DND-41 (cell line): ENCODE data around the gene DSCAM.

Experiments
- ATAC-seq: fragments of 200-7000 bp; cut with Tn5 transposase; 3 replicates; pipeline ENCODE4 v1.9.1; 2021; ENCODE audit warnings: low read depth; ENCODE audit not compliant: insufficient read depth
- DNase-seq: peaks from one replicate; pipeline ENCODE4 v3.0.0-alpha.2; 2020
- H2AFZ ChIP-seq: 2 replicates; pipeline ENCODE4 v1.6.0; 2012; ENCODE audit warnings: low read depth, low read length
- H3K27ac ChIP-seq: 2 replicates; pipeline ENCODE4 v1.5.1; 2012; ENCODE audit warnings: low read length, inconsistent platforms
- H3K27me3 ChIP-seq: fragments of 200-600 bp; sonication (generic); 2 replicates; pipeline ENCODE4 v1.6.0; 2012; ENCODE audit warnings: low read length, mild to moderate bottlenecking, inconsistent platforms; ENCODE audit not compliant: insufficient read depth, poor library complexity
- H3K36me3 ChIP-seq: 2 replicates; pipeline ENCODE4 v1.5.1; 2012; ENCODE audit warnings: low read length, inconsistent platforms; ENCODE audit not compliant: insufficient read depth
- H3K4me1 ChIP-seq: 2 replicates; pipeline ENCODE4 v1.5.1; 2012; ENCODE audit warnings: mild to moderate bottlenecking, low read length; ENCODE audit not compliant: insufficient read depth
- H3K4me2 ChIP-seq: 2 replicates; pipeline ENCODE4 v1.6.0; 2012; ENCODE audit warnings: mild to moderate bottlenecking, moderate library complexity, low read length, inconsistent platforms; ENCODE audit not compliant: insufficient read depth
- H3K4me3 ChIP-seq, 2 experiments: fragments of 200-600 bp in 1 of 2; shearing (Covaris generic) in 1 of 2; 2 replicates each; pipeline ENCODE4 v1.5.1; 2012 to 2016; ENCODE audit warnings: inconsistent platforms in 2 of 2, low read length in 2 of 2, mild to moderate bottlenecking in 2 of 2, low read depth in 1 of 2, moderate library complexity in 1 of 2
- H3K79me2 ChIP-seq: 2 replicates; pipeline ENCODE4 v1.6.0; 2012; ENCODE audit warnings: low read length, inconsistent platforms; ENCODE audit not compliant: insufficient read depth
- H3K9ac ChIP-seq: 2 replicates; pipeline ENCODE4 v1.6.0; 2012; ENCODE audit warnings: low read depth, mild to moderate bottlenecking, inconsistent platforms, low read length, moderate library complexity
- H3K9me3 ChIP-seq: 2 replicates; pipeline ENCODE4 v1.5.1; 2012; ENCODE audit warnings: low read length, moderate library complexity, mild to moderate bottlenecking, inconsistent platforms; ENCODE audit not compliant: insufficient read depth, severe bottlenecking
- H4K20me1 ChIP-seq: 2 replicates; pipeline ENCODE4 v1.6.0; 2012; ENCODE audit warnings: low read length; ENCODE audit not compliant: insufficient read depth
- CTCF ChIP-seq: IDR thresholded peaks from 2 replicates; pipeline ENCODE4 v1.5.1; 2012; ENCODE audit warnings: borderline replicate concordance, low read length, moderate library complexity, mild to moderate bottlenecking; ENCODE audit not compliant: poor library complexity, severe bottlenecking; ENCODE audit errors: extremely low read depth
- EZH2 ChIP-seq: IDR thresholded peaks from 3 replicates; pipeline ENCODE4 v1.6.1; 2012; ENCODE audit warnings: borderline replicate concordance, low read depth, mild to moderate bottlenecking, moderate library complexity, low read length, inconsistent platforms; ENCODE audit not compliant: severe bottlenecking

DSCAM gene

GRCh38 chr21:40625991-40626390, 221.0 kb downstream of the DSCAM start:
- no peaks in the 10 kb centered on the region for H3K9me3 ChIP-seq
- H3K4me2 ChIP-seq: no peak overlapping the region
- H4K20me1 ChIP-seq: no peaks in the 10 kb centered on the region

GRCh38 chr21:40623528-40623927, 223.4 kb downstream of the DSCAM start:
- Histone ChIP-seq H3K4me1 (no peaks in the 10 kb centered on the region), H4K20me1 (no peaks in the 10 kb centered on the region), H3K27ac (no peak overlapping the region), H3K9ac (no peak overlapping the region), H2AFZ (no peak overlapping the region), H3K27me3 (no peaks in the 10 kb centered on the region), H3K9me3 (no peaks in the 10 kb centered on the region), H3K4me3 (no peak overlapping the region), H3K36me3 (no peaks in the 10 kb centered on the region), H3K4me2 (no peak overlapping the region), H3K79me2 (no peaks in the 10 kb centered on the region)
- no peak for DNase-seq
- TF ChIP-seq EZH2 (no peak), CTCF (no peak)
- ATAC-seq: no peak

More at GRCh38 chr21:40625991-40626390, 221.0 kb downstream of the DSCAM start:
- Histone ChIP-seq H3K27ac (no peak overlapping the region), H3K79me2 (no peaks in the 10 kb centered on the region), H3K36me3 (no peaks in the 10 kb centered on the region), H3K4me1 (no peaks in the 10 kb centered on the region), H3K4me3 (no peak overlapping the region), H3K27me3 (no peaks in the 10 kb centered on the region), H2AFZ (no peak overlapping the region), H3K9ac (no peak overlapping the region)
- no peak for TF ChIP-seq EZH2
- no peak for TF ChIP-seq CTCF
- ATAC-seq: no peak
- DNase-seq: no peak

GRCh38 chr21:40622531-40622930, 224.4 kb downstream of the DSCAM start:
- ATAC-seq: no peak
- H3K4me1 ChIP-seq: no peaks in the 10 kb centered on the region
- no peak overlapping the region for H3K27ac ChIP-seq
- H3K9me3 ChIP-seq: no peaks in the 10 kb centered on the region
- no peaks in the 10 kb centered on the region for H3K27me3 ChIP-seq
- H3K4me3 ChIP-seq: no peak overlapping the region
- H2AFZ ChIP-seq: no peak overlapping the region
- no peaks in the 10 kb centered on the region for H4K20me1 ChIP-seq
- H3K79me2 ChIP-seq: no peaks in the 10 kb centered on the region
- DNase-seq: no peak
- no peak overlapping the region for H3K9ac ChIP-seq
- no peak for TF ChIP-seq CTCF
- TF ChIP-seq EZH2: no peak
- no peaks in the 10 kb centered on the region for H3K36me3 ChIP-seq
- no peak overlapping the region for H3K4me2 ChIP-seq
